GM12874 (cell line): ENCODE data around the gene ATXN1.

Experiments
- CTCF ChIP-seq: IDR thresholded peaks from 2 replicates; pipeline ENCODE4 v1.5.1; 2011; ENCODE audit warnings: low read depth, mild to moderate bottlenecking, control low read depth, low read length, moderate library complexity; ENCODE audit not compliant: insufficient read depth

ATXN1 gene

GRCh38 chr6:16535564-16535963 is 225.7 kb downstream of the ATXN1 start:
- no peak for TF ChIP-seq CTCF

GRCh38 chr6:16533721-16534136 is 227.5 kb downstream of the ATXN1 start:
- TF ChIP-seq CTCF: no peak

GRCh38 chr6:16533210-16533609 is 228.1 kb downstream of the ATXN1 start:
- no peak for TF ChIP-seq CTCF

GRCh38 chr6:16527691-16528090 is 233.6 kb downstream of the ATXN1 start:
- no peak for TF ChIP-seq CTCF

GRCh38 chr6:16524380-16524707 is 236.9 kb downstream of the ATXN1 start:
- no peak for TF ChIP-seq CTCF

- TF ChIP-seq CTCF: no peak
These were observed 237.5 kb downstream of the ATXN1 start for GRCh38 chr6:16523606-16524379.

GRCh38 chr6:16522937-16523336 is 238.3 kb downstream of the ATXN1 start:
- TF ChIP-seq CTCF: no peak
